Measurements from ENCODE around the gene KIF1C.

KIF1C gene

GRCh38 chr17:4974115-4974670, 23.6 kb upstream of the KIF1C start:
- no peak overlapping the region for H3K4me3 ChIP-seq (ENCODE audit: low read depth, low read length)
- TF ChIP-seq CTCF (IDR thresholded peaks at IDR 0.05; ENCODE audit: control insufficient read depth, extremely low read depth, insufficient read depth): no peak
- DNase-seq (ENCODE audit: low read depth): no peak

GRCh38 chr17:4978726-4979125, 19.0 kb upstream of the KIF1C start:
- H3K4me3 ChIP-seq (ENCODE audit: low read depth, low read length): no peak overlapping the region
- TF ChIP-seq CTCF (IDR thresholded peaks at IDR 0.05; ENCODE audit: control insufficient read depth, extremely low read depth, insufficient read depth): no peak
- DNase-seq (ENCODE audit: low read depth): no peak

GRCh38 chr17:4980644-4981216, 17.0 kb upstream of the KIF1C start:
- no peak for DNase-seq (ENCODE audit: low read depth)
- H3K4me3 ChIP-seq (ENCODE audit: low read depth, low read length): no peak overlapping the region
- TF ChIP-seq CTCF (IDR thresholded peaks at IDR 0.05; ENCODE audit: control insufficient read depth, extremely low read depth, insufficient read depth): peak; percentile 67

GRCh38 chr17:4982305-4982704, 15.4 kb upstream of the KIF1C start:
- DNase-seq (ENCODE audit: low read depth): no peak
- no peak for TF ChIP-seq CTCF (IDR thresholded peaks at IDR 0.05; ENCODE audit: control insufficient read depth, extremely low read depth, insufficient read depth)
- H3K4me3 ChIP-seq (ENCODE audit: low read depth, low read length): no peak overlapping the region

GRCh38 chr17:4986403-4986802, 11.3 kb upstream of the KIF1C start:
- no peak for DNase-seq (ENCODE audit: low read depth)
- TF ChIP-seq CTCF (IDR thresholded peaks at IDR 0.05; ENCODE audit: control insufficient read depth, extremely low read depth, insufficient read depth): no peak
- H3K4me3 ChIP-seq (ENCODE audit: low read depth, low read length): peak overlapping the region; percentile 94

- DNase-seq (ENCODE audit: low read depth): no peak
- TF ChIP-seq CTCF (IDR thresholded peaks at IDR 0.05; ENCODE audit: control insufficient read depth, extremely low read depth, insufficient read depth): peak; percentile 70
- peak within 1 kb of the TSS; percentile 94 for H3K4me3 ChIP-seq (ENCODE audit: low read depth, low read length)
Measured at GRCh38 chr17:4986951-4987766, 10.6 kb upstream of the KIF1C start, which contains the start of gene CAMTA2. TSS of gene CAMTA2 (minus strand) at chr17:4987675. CDS start at chr17:4986222, 1,453 bp downstream.
